GM12875 (cell line): ENCODE data around the gene FNDC10.

Experiments used
- H3K4me3 ChIP-seq: one replicate; pipeline ENCODE4 v1.5.1; 2011; ENCODE audit warnings: low read depth, low read length, control low read depth
- TF ChIP-seq, protein P1 (sequence below): IDR thresholded peaks from 2 replicates; pipeline ENCODE4 v1.5.1; 2011; ENCODE audit warnings: low read depth, mild to moderate bottlenecking, control low read depth, inconsistent platforms, low read length, moderate library complexity, borderline replicate concordance; ENCODE audit not compliant: insufficient read depth

Gene FNDC10

DNA sequence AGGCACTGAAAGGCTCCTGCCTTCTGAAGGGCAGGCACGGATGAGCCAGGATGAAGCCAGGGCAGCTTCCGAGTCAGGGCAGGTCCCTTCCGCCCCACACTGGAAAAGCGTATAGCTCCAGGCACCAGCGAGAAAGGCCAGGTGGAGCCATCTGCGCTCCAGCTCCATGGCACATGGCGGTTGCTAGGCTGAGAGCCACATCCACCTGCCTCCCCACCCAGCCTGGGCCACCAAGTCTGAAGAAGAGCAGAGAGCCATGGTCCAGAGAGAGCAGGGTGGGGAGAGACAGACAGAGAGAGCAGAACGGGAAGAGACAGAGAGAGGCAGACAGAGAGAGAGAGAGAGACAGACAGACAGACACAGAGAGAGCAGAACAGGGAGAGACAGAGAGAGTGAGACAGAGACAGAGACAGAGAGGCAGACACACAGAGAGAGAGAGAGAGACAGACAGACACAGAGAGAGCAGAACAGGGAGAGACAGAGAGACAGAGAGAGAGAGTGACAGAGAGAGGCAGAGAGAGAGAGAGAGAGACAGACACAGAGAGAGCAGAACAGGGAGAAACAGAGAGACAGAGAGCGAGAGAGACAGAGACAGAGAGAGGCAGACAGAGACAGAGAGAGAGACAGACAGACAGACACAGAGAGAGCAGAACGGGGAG lies 5.2 kb downstream of the FNDC10 start:
- TF ChIP-seq, protein P1, sequence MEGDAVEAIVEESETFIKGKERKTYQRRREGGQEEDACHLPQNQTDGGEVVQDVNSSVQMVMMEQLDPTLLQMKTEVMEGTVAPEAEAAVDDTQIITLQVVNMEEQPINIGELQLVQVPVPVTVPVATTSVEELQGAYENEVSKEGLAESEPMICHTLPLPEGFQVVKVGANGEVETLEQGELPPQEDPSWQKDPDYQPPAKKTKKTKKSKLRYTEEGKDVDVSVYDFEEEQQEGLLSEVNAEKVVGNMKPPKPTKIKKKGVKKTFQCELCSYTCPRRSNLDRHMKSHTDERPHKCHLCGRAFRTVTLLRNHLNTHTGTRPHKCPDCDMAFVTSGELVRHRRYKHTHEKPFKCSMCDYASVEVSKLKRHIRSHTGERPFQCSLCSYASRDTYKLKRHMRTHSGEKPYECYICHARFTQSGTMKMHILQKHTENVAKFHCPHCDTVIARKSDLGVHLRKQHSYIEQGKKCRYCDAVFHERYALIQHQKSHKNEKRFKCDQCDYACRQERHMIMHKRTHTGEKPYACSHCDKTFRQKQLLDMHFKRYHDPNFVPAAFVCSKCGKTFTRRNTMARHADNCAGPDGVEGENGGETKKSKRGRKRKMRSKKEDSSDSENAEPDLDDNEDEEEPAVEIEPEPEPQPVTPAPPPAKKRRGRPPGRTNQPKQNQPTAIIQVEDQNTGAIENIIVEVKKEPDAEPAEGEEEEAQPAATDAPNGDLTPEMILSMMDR: no peak
- H3K4me3 ChIP-seq: no peak overlapping the region

DNA sequence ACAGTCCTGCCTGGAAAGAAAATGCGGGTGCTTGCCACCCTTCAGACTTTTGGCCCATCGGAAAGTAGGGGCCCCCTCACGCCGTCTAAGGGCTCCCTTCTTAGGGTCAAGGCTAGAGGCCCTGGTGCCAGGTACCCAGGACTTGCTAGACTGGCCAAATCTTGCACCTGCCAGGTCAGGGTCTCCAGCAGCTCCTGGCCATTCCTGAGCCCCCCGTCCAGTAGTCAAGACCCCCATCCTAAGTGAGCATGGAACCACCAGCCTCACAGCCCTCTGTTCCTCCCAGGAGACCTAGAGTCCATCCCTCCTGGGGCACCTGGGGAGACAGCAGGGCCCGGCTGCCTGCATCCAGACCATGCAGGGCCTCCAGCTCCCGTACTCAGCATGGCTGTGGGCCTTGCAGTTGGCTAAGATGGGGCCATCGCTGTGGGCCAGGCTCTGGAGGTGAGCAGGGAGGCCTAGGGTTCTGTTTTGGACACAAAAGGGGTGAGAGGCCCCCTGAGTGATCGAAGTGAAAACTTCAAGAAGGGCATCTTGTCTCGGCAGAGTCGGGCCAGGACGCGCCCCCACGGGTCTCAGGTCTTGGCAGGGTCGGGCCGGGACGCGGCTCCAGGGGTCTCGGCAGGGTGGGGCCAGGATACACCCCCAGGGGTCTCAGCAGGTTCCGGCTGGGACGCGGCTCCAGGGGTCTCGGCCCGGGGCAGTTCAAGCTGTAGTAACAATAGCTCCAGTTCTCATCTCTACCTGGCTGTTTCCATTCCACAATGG lies 5.9 kb downstream of the FNDC10 start:
- TF ChIP-seq, protein P1: no peak
- H3K4me3 ChIP-seq: no peak overlapping the region

DNA sequence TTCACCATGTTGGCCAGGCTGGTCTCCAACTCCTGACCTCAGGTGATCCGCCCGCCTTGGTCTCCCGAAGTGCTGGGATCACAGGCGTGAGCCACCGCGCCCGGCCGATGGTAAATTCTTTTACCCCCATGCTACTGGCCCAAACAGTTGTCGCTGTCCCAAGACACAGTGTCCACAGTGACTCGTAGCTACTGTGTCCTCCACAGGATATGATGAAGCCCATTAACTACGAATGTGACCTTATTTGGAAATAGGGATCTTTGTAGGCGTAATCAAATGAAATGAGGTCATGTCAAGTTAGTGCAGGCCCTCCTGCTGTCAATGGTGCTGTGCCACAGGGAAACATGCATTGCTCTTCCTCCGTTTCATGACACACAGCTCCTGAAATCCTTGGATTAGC lies 8.5 kb downstream of the FNDC10 start:
- TF ChIP-seq, protein P1: no peak
- H3K4me3 ChIP-seq: no peak overlapping the region

DNA sequence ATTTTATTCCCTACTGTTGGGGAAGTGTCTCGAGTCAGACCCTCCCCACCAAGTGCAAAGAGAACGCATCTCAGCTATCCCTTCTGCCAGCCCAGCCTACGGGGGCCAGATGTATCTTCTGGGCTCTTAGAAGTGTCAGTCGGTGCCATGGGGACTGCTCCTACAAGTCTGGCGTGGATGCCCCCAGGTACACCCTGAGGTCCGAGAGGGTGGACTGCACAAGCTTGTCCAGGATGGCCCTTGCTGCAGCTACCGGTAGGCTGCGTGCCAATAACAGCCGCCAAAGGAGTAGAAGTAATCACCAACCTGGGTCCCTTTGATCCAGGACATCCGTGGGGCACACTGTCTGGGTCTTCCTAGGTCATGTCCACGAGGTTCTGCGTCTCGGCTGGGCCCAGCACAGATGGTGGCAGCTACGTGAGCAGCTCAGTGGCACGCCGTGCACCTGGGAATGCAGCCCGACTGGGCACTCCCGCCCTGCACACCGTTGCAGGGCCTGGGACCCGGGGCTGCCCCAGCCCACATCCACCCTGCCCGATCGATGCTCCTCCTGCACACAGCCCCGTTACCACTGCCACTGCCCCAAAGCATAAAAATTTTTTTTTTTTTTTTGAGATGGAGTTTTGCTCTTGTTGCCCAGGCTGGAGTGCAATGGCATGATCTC lies 16.5 kb downstream of the FNDC10 start:
- TF ChIP-seq, protein P1: no peak
- H3K4me3 ChIP-seq: no peak overlapping the region

DNA sequence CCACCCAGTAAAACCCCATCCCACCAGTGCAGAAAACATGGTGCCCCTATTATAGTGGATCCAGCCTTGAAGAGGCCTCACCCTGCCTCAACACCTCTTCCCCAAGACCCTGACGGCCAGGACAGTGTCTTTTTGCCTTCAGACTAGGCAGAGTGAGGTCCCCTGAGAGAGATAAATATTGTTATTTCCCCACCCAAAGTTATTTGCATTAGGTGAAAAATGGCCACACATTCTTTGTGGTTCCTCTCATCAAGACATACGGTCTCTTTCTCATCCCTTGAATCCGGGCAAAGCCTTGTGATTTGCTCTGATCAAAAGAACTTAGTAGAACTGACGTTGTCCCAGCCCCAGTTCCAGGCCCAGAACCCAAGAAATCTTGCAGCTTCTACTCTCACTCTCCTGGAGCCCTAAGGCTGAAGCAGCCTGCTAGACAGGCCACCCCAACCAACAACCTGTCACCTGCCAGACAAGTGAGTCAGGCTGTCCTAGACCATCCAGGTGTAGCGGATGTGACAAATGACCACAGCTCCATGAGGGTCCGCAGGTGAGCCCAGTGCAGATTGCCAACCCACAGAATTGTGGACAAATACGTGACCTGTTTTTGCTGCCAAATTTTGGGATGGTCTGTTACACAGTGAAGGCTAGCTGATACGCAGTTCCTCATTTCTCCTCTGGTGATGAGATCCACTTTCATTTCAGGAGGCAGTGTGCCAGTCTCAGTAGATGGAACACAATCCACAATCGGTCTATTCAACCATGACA lies 17.2 kb downstream of the FNDC10 start:
- H3K4me3 ChIP-seq: no peak overlapping the region
- TF ChIP-seq, protein P1: no peak

DNA sequence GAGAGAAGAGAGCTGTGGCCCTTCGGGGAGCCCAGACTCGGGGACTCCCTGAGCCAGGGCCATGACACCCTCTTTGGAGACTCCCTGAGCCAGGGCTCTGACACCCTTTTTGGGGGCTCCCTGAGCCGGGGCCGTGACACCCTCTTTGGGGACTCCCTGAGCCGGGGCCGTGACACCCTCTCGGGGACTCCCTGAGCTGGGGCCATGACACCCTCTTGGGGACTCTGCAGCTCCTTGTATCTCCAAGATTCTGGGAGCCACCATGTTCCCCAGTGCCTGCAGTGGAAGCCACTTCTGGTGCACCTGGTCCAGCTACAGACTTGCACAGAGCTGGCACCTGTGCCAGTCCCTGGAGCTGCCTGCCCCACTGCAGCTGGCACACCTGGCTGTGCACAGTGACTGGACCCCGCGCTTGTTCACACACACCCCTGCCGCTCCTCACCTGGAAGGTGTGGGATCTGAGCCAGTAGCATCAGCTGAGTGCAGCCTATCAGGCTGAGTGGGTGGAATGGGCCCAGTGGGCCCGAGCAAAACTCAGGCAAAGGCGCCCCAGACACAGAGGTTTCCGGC lies 21.5 kb downstream of the FNDC10 start:
- TF ChIP-seq, protein P1: no peak
- H3K4me3 ChIP-seq: no peak overlapping the region
